ENCODE measurements around the gene COL25A1. TPM values are rescaled to one million over a fixed set of nuclear protein-coding genes. Genes with fewer than 3 reads are reported as not detected.

The COL25A1 gene
- total RNA-seq, 1 donor from 2014 or later, result 14.1 TPM

GRCh38 chr4:109291707-109292238 lies 10.7 kb downstream of the COL25A1 start:
- no peak for DNase-seq

GRCh38 chr4:109290918-109291317 lies 11.5 kb downstream of the COL25A1 start:
- DNase-seq, result no peak

- DNase-seq, result no peak
These were observed 23.8 kb downstream of the COL25A1 start for GRCh38 chr4:109278594-109279031.

GRCh38 chr4:109276482-109277095 lies 25.9 kb downstream of the COL25A1 start:
- no peak for DNase-seq

- DNase-seq, result no peak
These were observed 27.3 kb downstream of the COL25A1 start for GRCh38 chr4:109275066-109275745.

GRCh38 chr4:109266891-109267290 lies 35.6 kb downstream of the COL25A1 start:
- no peak for DNase-seq

GRCh38 chr4:109266236-109266635 lies 36.2 kb downstream of the COL25A1 start:
- no peak for DNase-seq

GRCh38 chr4:109263721-109264120 lies 38.7 kb downstream of the COL25A1 start:
- DNase-seq, result no peak

- DNase-seq, result no peak
These were observed 45.6 kb downstream of the COL25A1 start for GRCh38 chr4:109256818-109257217.

- no peak for DNase-seq
These were observed 47.6 kb downstream of the COL25A1 start for GRCh38 chr4:109254845-109255244.

- no peak for DNase-seq
These were observed 51.1 kb downstream of the COL25A1 start for GRCh38 chr4:109251396-109251795.

GRCh38 chr4:109248322-109248900 lies 54.0 kb downstream of the COL25A1 start:
- DNase-seq, result peak; percentile 55

GRCh38 chr4:109243871-109244270 lies 58.6 kb downstream of the COL25A1 start:
- no peak for DNase-seq

GRCh38 chr4:109238746-109239145 lies 63.7 kb downstream of the COL25A1 start:
- DNase-seq, result no peak

GRCh38 chr4:109235683-109236082 lies 66.8 kb downstream of the COL25A1 start:
- DNase-seq, result no peak

GRCh38 chr4:109234596-109234995 lies 67.9 kb downstream of the COL25A1 start:
- DNase-seq, result no peak

GRCh38 chr4:109233570-109233969 lies 68.9 kb downstream of the COL25A1 start:
- no peak for DNase-seq

- DNase-seq, result no peak
These were observed 69.8 kb downstream of the COL25A1 start for GRCh38 chr4:109232681-109233080.

- no peak for DNase-seq
These were observed 71.1 kb downstream of the COL25A1 start for GRCh38 chr4:109231331-109231730.

GRCh38 chr4:109229028-109229427 lies 73.4 kb downstream of the COL25A1 start:
- DNase-seq, result no peak

GRCh38 chr4:109218288-109218687 lies 84.2 kb downstream of the COL25A1 start:
- peak; percentile 46 for DNase-seq

- no peak for DNase-seq
These were observed 86.3 kb downstream of the COL25A1 start for GRCh38 chr4:109216085-109216696.

GRCh38 chr4:109215506-109215905 lies 87.0 kb downstream of the COL25A1 start:
- DNase-seq, result no peak

Data from tongue (tissue), 2 donors.